ENCODE data around the gene GABRG3. TPM values are rescaled to one million over a fixed set of nuclear protein-coding genes. Genes with fewer than 3 reads are reported as not detected.

The GABRG3 gene
- total RNA-seq, 1 experiment from 2014 or later = 0.15 TPM

GRCh38 chr15:27458345-27459084 is 487.5 kb downstream of the GABRG3 start:
- no peak overlapping the region for H3T11ph ChIP-seq (ENCODE audit: low read length)
- no peak overlapping the region for H4K5ac ChIP-seq (ENCODE audit: insufficient read length, low read depth, low read length)
- H2BK5ac ChIP-seq (ENCODE audit: insufficient read length, low read length) = no peak overlapping the region
- H2BK120ac ChIP-seq (ENCODE audit: low read depth, low read length, poor library complexity, severe bottlenecking) = no peak overlapping the region
- no peaks in the 10 kb centered on the region for H3K9me3 ChIP-seq (ENCODE audit: control insufficient read depth, low read depth, low read length)
- no peak overlapping the region for H2AK5ac ChIP-seq (ENCODE audit: insufficient read length, low read length)
- no peak overlapping the region for H3K23ac ChIP-seq (ENCODE audit: insufficient read length, low read depth, low read length)
- Mint-ChIP-seq H3K4me1 (no peaks in the 10 kb centered on the region), H3K4me3 (no peak overlapping the region), H3K9me3 (no peaks in the 10 kb centered on the region; a peak in 1 of 5 replicates), H3K27ac (no peak overlapping the region), H3K36me3 (ENCODE audit: insufficient read depth in 1 of 3, low read depth in 3 of 3) (peaks cover 0 to 5% (median 0%) of the 10 kb centered on the region in 3 experiments; a peak in 2 of 7 replicates), H3K27me3 (ENCODE audit: low read depth) (no peaks in the 10 kb centered on the region; the same call in 1 of the 2 replicates)
- H3K79me1 ChIP-seq (ENCODE audit: insufficient read depth, low read depth, low read length, poor library complexity, severe bottlenecking) = no peaks in the 10 kb centered on the region
- no peak overlapping the region for H3K27ac ChIP-seq (ENCODE audit: insufficient read length, low read depth, low read length)
- H4K20me1 ChIP-seq (ENCODE audit: control insufficient read depth, insufficient read depth, insufficient read length) = no peaks in the 10 kb centered on the region
- no peak overlapping the region for H3K56ac ChIP-seq (ENCODE audit: insufficient read length, low read depth, low read length)
- H2BK12ac ChIP-seq (ENCODE audit: insufficient read length, low read depth, low read length) = no peak overlapping the region
- H4K91ac ChIP-seq (ENCODE audit: insufficient read length, low read depth, low read length) = no peak overlapping the region
- no CpG with 5 or more reads among the region's 14 CpGs for WGBS (ENCODE audit: extremely low coverage, insufficient read length, low lambda C conversion rate)
- DNase-seq = no peak
- no peaks in the 10 kb centered on the region for H3K79me2 ChIP-seq (ENCODE audit: insufficient read depth, low read length)
- no peak overlapping the region for H2BK20ac ChIP-seq (ENCODE audit: low read depth, low read length, poor library complexity, severe bottlenecking)
- no peak overlapping the region for H3K14ac ChIP-seq (ENCODE audit: insufficient read depth, low read length)
- H3K4me1 ChIP-seq (ENCODE audit: insufficient read depth, low read length) = no peaks in the 10 kb centered on the region
- no peak overlapping the region for H4K8ac ChIP-seq (replicated peaks; ENCODE audit: insufficient read length, low read depth, low read length)
- no peak overlapping the region for H3K18ac ChIP-seq (ENCODE audit: insufficient read length, low read depth, low read length)
- no peak overlapping the region for H3K4ac ChIP-seq (ENCODE audit: low read depth, low read length)
- H3K27me3 ChIP-seq (ENCODE audit: insufficient read depth, low read length) = no peaks in the 10 kb centered on the region
- H2BK15ac ChIP-seq (ENCODE audit: low read depth, low read length) = no peak overlapping the region
- H3K9ac ChIP-seq (ENCODE audit: extremely low read depth, insufficient read length, low read length) = no peak overlapping the region
- TF ChIP-seq, protein P1, sequence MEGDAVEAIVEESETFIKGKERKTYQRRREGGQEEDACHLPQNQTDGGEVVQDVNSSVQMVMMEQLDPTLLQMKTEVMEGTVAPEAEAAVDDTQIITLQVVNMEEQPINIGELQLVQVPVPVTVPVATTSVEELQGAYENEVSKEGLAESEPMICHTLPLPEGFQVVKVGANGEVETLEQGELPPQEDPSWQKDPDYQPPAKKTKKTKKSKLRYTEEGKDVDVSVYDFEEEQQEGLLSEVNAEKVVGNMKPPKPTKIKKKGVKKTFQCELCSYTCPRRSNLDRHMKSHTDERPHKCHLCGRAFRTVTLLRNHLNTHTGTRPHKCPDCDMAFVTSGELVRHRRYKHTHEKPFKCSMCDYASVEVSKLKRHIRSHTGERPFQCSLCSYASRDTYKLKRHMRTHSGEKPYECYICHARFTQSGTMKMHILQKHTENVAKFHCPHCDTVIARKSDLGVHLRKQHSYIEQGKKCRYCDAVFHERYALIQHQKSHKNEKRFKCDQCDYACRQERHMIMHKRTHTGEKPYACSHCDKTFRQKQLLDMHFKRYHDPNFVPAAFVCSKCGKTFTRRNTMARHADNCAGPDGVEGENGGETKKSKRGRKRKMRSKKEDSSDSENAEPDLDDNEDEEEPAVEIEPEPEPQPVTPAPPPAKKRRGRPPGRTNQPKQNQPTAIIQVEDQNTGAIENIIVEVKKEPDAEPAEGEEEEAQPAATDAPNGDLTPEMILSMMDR (conservative IDR thresholded peaks at IDR 0.05) = no peak
- H3K4me2 ChIP-seq (ENCODE audit: insufficient read depth, insufficient read length, low read length) = no peak overlapping the region
- H2AFZ ChIP-seq (ENCODE audit: low read length) = no peak overlapping the region
- H3K23me2 ChIP-seq (ENCODE audit: insufficient read length, low read depth, low read length, poor library complexity, severe bottlenecking) = no peaks in the 10 kb centered on the region
